HUES64 (cell line): ENCODE measurements around the gene ECHS1.

Experiments
- H3K27ac ChIP-seq: 2 replicates; pipeline ENCODE4 v1.7.0; 2013; ENCODE audit warnings: low read depth, low read length, inconsistent platforms
- H3K27me3 ChIP-seq: 2 replicates; pipeline ENCODE4 v1.6.1; 2013; ENCODE audit warnings: mild to moderate bottlenecking, low read length; ENCODE audit not compliant: insufficient read depth
- H3K36me3 ChIP-seq: 2 replicates; pipeline ENCODE4 v1.6.1; 2013; ENCODE audit warnings: mild to moderate bottlenecking, low read length; ENCODE audit not compliant: insufficient read depth
- H3K4me1 ChIP-seq: 2 replicates; pipeline ENCODE4 v1.6.1; 2013; ENCODE audit warnings: mild to moderate bottlenecking, low read length, moderate library complexity; ENCODE audit not compliant: insufficient read depth
- H3K4me3 ChIP-seq: 2 replicates; pipeline ENCODE4 v1.5.1; 2013; ENCODE audit warnings: mild to moderate bottlenecking, low read length, moderate library complexity
- H3K9ac ChIP-seq: 2 replicates; pipeline ENCODE4 v1.6.1; 2013; ENCODE audit warnings: mild to moderate bottlenecking, low read depth, low read length
- H3K9me3 ChIP-seq: 2 replicates; pipeline ENCODE4 v1.6.1; 2013; ENCODE audit warnings: low read depth, low read length; ENCODE audit not compliant: insufficient read depth
- WGBS: fragments of 150-250, 120-280 bp; methylation state at CpG from one replicate; pipeline ENCODE4 v1.1.7; 2013; ENCODE audit warnings: missing lambda C conversion rate; 5-methylcytosine and 5-hydroxymethylcytosine counted together

ECHS1 gene

DNA sequence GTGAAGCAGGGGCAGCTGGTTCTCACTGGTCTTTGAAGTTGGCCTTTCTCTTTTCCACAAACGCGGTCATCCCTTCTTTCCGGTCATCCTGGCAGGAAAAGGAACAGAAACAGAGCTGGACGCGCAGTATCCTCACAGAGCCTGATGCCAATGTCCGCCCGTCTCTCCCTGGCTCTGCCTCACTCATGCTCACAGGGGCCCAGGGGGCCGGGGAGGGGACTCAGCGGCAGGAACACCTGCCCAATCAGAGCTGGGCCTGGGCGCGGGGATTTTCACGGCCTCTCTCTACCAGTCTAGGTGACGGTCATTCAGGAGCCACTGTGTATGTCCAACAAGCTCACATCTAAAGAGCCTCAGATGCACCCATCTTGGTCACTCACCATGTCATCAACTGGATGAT, 10.3 kb downstream of the ECHS1 start:
- H3K4me1 ChIP-seq, result no peaks in the 10 kb centered on the region

GRCh38 chr10:133361773-133362441, 11.2 kb downstream of the ECHS1 start:
- Histone ChIP-seq H3K36me3 (peaks cover 50% of the 10 kb centered on the region), H3K4me1 (no peaks in the 10 kb centered on the region), H3K27me3 (no peaks in the 10 kb centered on the region; the same call in 1 of the 2 replicates), H3K9me3 (no peaks in the 10 kb centered on the region), H3K4me3 (no peak overlapping the region), H3K9ac (no peak overlapping the region), H3K27ac (no peak overlapping the region)
- 87% methylated on average over 18 of the region's 18 CpGs for WGBS

More for the DNA sequence above, 10.3 kb downstream of the ECHS1 start:
- H3K9me3 ChIP-seq, result no peaks in the 10 kb centered on the region
- H3K4me3 ChIP-seq, result no peak overlapping the region
- H3K9ac ChIP-seq, result no peak overlapping the region
- no peaks in the 10 kb centered on the region for H3K27me3 ChIP-seq
- WGBS, result 93% methylated on average over 13 of the region's 13 CpGs
- H3K27ac ChIP-seq, result no peak overlapping the region
- H3K36me3 ChIP-seq, result peaks cover 52% of the 10 kb centered on the region

DNA sequence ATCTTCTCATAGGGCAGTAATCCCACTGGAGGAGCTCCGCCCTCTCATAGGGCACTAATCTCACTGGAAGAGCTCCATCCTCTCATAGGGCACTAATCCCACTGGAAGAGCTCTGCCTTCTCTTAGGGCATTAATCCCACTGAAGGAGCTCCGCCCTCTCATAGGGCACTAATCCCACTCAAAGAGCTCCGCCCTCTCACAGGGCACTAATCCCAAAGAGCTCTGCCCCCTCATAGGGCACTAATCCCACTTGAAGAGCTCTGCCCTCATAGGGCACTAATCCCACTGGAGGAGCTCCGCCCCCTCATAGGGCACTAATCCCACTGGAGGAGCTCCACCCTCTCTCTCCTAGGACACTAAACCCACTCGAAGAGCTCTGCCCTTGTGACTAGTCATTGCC, 11.9 kb downstream of the ECHS1 start:
- Histone ChIP-seq H3K36me3 (peaks cover 46% of the 10 kb centered on the region), H3K9ac (no peak overlapping the region), H3K27ac (no peak overlapping the region), H3K27me3 (no peaks in the 10 kb centered on the region; the same call in 1 of the 2 replicates), H3K4me1 (0 out of 2 replicates have a peak, but pooled peaks cover 3% of the 10 kb centered on the region), H3K4me3 (no peak overlapping the region), H3K9me3 (no peaks in the 10 kb centered on the region)
- whole genome bisulfite sequencing, result 91% methylated on average over 5 of the region's 5 CpGs

DNA sequence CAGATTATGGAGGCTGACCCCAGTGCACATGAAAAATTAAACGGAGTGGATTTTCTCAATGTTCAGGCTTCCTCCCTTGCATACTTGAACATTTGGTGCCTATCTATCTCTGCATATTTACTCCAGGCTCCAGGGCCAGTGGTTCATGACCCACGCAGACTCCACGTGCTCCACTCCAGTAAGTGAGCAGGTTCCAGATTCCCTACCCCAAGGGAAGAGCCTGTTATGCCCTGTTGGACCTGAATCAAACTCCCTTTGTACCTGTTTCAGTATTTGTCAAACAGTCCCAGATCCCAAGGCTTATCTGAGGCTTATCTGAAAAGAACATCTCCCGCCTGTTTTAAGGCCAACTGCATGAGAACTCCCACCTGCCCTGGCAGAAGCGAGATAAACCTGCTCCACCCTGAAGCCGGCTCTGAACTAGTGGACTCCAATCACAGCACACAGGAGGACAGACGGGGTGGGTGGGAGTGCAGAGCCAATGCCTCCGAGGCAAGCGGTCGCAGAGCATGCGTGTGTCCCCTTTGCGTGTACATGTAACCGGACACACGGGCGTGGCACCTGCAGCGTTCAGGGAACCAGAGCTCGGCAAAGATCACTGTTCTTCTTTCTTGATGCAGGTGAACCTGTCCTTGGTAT, 13.1 kb downstream of the ECHS1 start:
- Histone ChIP-seq H3K36me3 (peaks cover 42% of the 10 kb centered on the region), H3K9me3 (no peaks in the 10 kb centered on the region), H3K4me3 (no peak overlapping the region), H3K27ac (no peak overlapping the region), H3K27me3 (no peaks in the 10 kb centered on the region; the same call in 1 of the 2 replicates), H3K4me1 (0 out of 2 replicates have a peak, but pooled peaks cover 3% of the 10 kb centered on the region), H3K9ac (no peak overlapping the region)
- 91% methylated on average over 17 of the region's 17 CpGs for WGBS

GRCh38 chr10:133359554-133359971, 13.6 kb downstream of the ECHS1 start:
- no peak overlapping the region for H3K4me3 ChIP-seq
- peaks cover 37% of the 10 kb centered on the region for H3K36me3 ChIP-seq
- H3K4me1 ChIP-seq, result 0 out of 2 replicates have a peak, but pooled peaks cover 3% of the 10 kb centered on the region
- H3K27ac ChIP-seq, result no peak overlapping the region
- WGBS, result 76% methylated on average over 6 of the region's 6 CpGs
- H3K9me3 ChIP-seq, result no peaks in the 10 kb centered on the region
- H3K9ac ChIP-seq, result no peak overlapping the region
- H3K27me3 ChIP-seq, result no peaks in the 10 kb centered on the region; the same call in 1 of the 2 replicates

DNA sequence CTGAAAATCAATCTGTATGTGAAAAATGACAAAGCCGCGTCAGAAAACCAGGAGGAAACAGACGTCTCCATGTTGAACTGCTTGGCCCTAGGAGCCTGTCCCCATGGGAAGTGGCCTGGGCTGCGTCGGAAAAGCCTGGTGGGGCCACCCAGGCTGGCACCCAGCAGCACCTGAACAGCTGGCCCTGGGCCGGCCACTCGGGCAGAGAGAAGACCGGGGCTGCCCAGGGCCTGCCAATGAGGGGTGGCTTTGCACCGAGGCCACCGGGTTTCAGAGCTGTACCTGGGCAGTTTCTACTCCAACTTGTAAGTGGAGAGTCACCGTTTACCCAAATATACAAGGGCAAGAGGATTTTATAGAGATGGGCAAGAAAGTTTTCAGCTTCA, 14.2 kb downstream of the ECHS1 start:
- Histone ChIP-seq H3K9ac (no peak overlapping the region), H3K27ac (no peak overlapping the region), H3K9me3 (no peaks in the 10 kb centered on the region), H3K27me3 (no peaks in the 10 kb centered on the region; the same call in 1 of the 2 replicates), H3K4me3 (no peak overlapping the region), H3K4me1 (0 out of 2 replicates have a peak, but pooled peaks cover 3% of the 10 kb centered on the region), H3K36me3 (peaks cover 31% of the 10 kb centered on the region)
- WGBS, result 93% methylated on average over 11 of the region's 11 CpGs

DNA sequence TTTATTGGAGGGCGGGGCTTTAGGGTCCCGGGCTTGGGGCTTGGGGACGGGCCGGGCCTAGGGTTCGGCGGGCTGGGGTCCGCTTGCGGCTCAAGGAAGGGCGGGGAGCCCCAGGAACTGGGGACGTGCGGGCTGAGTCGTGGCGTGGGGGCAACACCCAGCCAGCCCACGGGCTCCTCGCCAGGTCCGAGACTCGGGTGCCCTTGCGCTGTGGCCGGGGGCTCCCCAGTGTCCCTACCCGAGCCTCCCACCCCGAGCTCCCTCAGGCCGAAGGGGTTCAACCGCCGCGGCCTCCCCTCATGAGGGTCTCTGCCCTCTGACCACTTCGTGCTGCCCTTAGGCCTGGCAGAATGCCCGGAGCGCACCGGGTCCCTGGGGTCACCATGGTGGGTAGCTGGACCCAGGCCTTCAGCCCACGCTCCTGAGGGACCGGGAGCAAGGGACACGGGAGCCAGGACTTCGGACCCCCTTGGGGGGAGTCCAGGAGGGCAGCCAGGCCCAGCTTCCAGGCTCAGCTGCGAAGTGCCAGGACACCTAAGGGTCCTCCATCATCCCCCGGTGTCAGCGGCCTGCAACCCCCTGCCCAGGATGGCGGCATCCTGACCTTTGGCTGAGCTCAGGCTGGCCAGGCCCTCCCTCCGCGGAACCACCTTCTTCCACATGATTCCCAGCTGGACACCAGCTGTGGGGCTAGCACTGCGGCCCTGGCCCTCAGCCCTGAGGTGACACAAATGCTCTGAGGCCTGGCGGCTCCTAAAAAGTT, 14.8 kb downstream of the ECHS1 start:
- 81% methylated on average over 41 of the region's 41 CpGs for WGBS
- no peak overlapping the region for H3K4me3 ChIP-seq

GRCh38 chr10:133357285-133358161, 15.6 kb downstream of the ECHS1 start, which contains the start of gene FUOM:
FUOM (minus strand) TSS chr10:133358019; CDS start chr10:133358007, 12 bp downstream.
- Histone ChIP-seq H3K9me3 (no peaks in the 10 kb centered on the region), H3K27me3 (no peaks in the 10 kb centered on the region; the same call in 1 of the 2 replicates), H3K27ac (peak within 1 kb of the TSS; percentile 89; the same call in 1 of the 2 replicates), H3K4me3 (peak within 1 kb of the TSS; percentile 89), H3K4me1 (0 out of 2 replicates have a peak, but pooled peaks cover 3% of the 10 kb centered on the region), H3K9ac (peak within 1 kb of the TSS; percentile 85), H3K36me3 (peaks cover 20% of the 10 kb centered on the region)
- under 1% methylated on average over 75 of the region's 83 CpGs for whole genome bisulfite sequencing

More for the DNA sequence above, 14.8 kb downstream of the ECHS1 start:
- no peaks in the 10 kb centered on the region; the same call in 1 of the 2 replicates for H3K27me3 ChIP-seq
- H3K27ac ChIP-seq, result no peak overlapping the region
- H3K4me1 ChIP-seq, result 0 out of 2 replicates have a peak, but pooled peaks cover 3% of the 10 kb centered on the region
- H3K36me3 ChIP-seq, result peaks cover 28% of the 10 kb centered on the region
- H3K9ac ChIP-seq, result no peak overlapping the region
- H3K9me3 ChIP-seq, result no peaks in the 10 kb centered on the region

DNA sequence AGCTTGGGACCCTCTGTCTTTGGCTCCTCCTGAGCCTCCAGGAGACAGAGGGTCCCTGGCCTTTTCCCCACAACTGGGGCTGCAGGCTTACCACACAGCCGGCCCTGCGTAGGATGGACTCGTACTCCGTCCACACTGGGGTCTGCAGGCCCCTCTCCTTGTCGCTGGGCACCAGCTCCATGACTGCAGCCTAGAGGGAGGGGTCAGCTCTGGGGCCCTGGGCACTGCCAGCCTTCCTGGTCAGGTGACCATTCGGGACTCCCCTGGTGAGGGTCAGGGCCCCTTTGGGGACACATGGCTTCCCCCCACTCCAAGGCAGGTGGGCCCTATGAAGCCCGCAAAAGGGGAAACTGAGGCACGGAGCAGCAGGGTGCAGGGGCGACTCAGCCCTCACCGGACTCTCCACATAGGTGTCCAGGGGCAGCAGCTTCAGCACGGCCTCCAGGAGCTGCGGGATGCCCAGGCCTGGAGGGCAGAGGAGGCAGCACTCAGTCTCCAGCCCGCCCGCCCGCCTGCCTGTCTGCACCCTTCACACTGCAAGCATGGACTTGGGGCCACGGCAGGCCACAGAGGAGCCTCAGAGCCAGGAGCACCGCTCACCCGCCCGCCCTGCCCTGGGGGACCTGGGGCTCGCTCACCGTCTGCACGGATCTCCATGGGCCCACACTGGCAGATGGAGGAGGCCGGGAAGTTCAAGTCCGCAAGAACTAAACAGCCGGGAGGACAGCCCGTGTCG, 16.4 kb downstream of the ECHS1 start:
- Histone ChIP-seq H3K27me3 (no peaks in the 10 kb centered on the region; the same call in 1 of the 2 replicates), H3K36me3 (peaks cover 13% of the 10 kb centered on the region; the same call in 1 of the 2 replicates), H3K9ac (peak overlapping the region; percentile 74), H3K4me3 (peak overlapping the region; percentile 89), H3K4me1 (0 out of 2 replicates have a peak, but pooled peaks cover 3% of the 10 kb centered on the region), H3K9me3 (no peaks in the 10 kb centered on the region), H3K27ac (no peak overlapping the region)
- 37% methylated on average over 27 of the region's 27 CpGs for WGBS
